GM19328 (cell line): ENCODE data around the gene USP10.
"Not testable (repeated sequence)": the region's sequence is repeated elsewhere in the genome, so short reads cannot be mapped to it uniquely, and the experiment has no call there.

Source experiments
- ATAC-seq: cut with Tn5 transposase; IDR thresholded peaks from one replicate; pipeline ENCODE4 v1.9.1; 2021; ENCODE audit warnings: mild to moderate bottlenecking, moderate library complexity; ENCODE audit not compliant: unreplicated experiment

Gene USP10

GRCh38 chr16:84673203-84673535, 26.6 kb upstream of the USP10 start:
- no peak for ATAC-seq

DNA sequence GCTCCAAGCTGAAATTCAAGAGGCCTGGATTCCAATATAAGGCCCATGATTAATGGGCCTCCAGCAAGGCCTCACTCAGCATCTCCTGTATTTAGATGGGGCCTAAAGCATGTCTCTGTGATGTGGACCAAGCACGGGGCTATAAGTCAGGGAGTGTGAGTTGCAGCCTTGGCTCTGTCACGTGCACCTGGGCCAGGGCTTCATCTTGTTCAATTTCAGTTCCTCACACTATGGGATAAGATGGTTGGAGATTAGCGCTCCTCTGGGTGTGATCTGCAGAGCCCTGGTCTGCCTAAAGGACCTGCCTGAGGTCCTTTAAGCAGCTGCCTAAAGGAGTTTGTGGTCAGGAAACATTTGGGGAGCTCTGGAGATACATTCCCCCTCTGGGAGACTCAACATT, 26.2 kb upstream of the USP10 start:
- ATAC-seq, result no peak

DNA sequence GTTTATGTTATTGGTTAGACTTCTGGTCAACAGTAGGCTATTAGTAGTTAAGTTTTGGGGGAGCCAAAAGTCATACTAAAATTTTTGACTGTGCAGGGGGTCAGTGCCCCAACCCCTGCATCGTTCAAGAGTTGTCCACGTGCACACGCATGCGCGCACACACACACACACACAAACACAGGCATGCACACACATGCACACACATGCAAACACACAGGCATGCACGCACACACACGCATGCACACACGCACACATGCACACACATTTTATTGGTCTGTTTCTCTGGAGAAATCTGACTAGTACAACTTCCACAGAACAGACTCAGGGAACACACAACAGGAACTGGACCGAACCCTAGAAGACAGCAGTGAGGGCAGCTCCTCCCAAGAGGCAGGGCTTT, 24.4 kb upstream of the USP10 start:
- no peak for ATAC-seq

DNA sequence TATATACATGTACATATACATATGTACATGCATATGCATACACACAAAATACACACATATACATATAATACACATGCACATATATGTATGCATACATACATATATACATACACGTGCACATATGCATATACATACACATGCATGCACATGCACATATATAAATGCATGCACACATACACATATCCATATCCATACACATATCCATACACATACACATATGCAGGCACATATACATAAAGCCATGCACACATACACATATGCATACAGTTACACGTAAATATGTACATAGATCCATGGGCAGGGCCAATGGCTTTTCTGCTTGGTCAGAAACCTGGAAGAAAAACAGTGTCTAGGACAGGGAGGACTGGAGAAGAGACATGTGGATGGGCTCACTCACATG, 23.9 kb upstream of the USP10 start:
- ATAC-seq, result no peak

- no peak for ATAC-seq
Measured at GRCh38 chr16:84677017-84677803, 22.6 kb upstream of the USP10 start.

- no peak for ATAC-seq
Measured at GRCh38 chr16:84677849-84678248, 22.0 kb upstream of the USP10 start.

- no peak for ATAC-seq
Measured at GRCh38 chr16:84678541-84678940, 21.3 kb upstream of the USP10 start.

DNA sequence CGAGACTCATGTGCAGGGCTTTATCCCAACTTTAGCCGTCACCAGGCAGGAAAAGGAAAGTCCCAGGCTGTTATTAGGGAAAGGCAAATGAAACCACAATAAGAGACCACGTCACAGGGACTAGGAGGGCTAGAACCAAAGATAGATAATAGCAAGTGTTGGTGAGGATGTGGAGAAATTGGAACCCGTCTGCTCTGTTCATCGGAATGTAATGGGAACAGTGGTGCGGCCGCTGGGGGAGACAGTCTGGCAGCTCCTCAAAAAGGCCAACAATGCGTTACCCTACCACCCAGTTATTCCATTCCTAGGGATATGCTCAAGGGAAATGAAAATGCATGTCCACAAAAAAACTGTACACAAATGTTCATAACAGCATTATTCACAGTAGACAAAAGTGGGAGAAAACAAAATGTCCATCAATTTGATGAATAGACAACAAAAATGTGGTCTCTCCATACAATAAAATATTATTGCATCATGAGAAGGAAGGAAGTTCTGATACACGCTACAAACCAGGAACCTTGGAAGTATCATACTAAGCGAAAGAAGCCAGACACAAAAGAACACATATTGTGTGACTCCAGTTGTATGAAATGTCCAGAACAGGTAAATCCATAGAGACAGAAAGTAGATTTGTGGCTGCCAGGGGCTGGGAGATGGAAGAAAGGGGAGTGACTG, 19.5 kb upstream of the USP10 start:
- ATAC-seq, result no peak

- ATAC-seq, result no peak
Measured at GRCh38 chr16:84680843-84681629, 18.8 kb upstream of the USP10 start.

- ATAC-seq, result no peak
Measured at GRCh38 chr16:84683691-84684591, 15.9 kb upstream of the USP10 start.

GRCh38 chr16:84684592-84684965, 15.2 kb upstream of the USP10 start:
- ATAC-seq, result no peak

GRCh38 chr16:84685210-84685609, 14.6 kb upstream of the USP10 start:
- ATAC-seq, result no peak

- ATAC-seq, result no peak
Measured at GRCh38 chr16:84686707-84687298, 13.0 kb upstream of the USP10 start.

DNA sequence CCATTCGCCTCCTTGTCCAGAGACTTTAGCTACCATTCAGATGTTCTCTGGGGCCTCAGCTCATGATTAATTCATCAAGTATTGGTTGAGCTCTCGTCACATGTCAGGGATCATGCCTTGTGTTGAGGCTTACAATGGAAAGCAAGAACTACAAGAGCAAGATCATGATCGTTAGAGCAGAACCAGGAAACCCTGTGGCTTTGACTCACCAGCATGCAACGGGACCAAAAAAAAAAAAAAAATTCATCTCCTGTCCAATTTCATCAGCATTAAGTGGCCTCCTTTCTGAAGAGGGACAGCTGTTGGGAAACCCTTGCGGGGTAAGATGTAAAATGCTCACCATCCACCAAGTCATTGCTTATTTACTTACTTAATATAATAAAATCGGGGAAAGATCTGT, 12.1 kb upstream of the USP10 start:
- no peak for ATAC-seq

DNA sequence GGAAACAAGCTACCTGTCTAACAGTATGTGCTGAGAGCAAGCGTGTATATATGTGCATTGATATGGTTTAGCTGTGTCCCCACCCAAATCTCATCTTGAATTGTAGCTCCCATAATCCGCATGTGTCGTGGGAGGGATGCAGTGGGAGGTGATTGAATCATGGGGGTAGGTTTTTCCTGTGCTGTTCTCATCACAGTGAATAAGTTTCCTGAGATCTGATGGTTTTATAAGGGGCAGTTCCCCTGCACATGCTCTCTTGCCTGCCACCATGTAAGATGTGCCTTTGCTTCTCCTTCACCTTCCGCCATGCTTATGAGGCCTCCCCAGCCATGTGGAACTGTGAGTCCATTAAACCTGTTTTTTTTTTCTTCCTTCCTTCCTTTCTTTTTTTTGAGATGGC, 11.6 kb upstream of the USP10 start:
- not testable (repeated sequence) for ATAC-seq

DNA sequence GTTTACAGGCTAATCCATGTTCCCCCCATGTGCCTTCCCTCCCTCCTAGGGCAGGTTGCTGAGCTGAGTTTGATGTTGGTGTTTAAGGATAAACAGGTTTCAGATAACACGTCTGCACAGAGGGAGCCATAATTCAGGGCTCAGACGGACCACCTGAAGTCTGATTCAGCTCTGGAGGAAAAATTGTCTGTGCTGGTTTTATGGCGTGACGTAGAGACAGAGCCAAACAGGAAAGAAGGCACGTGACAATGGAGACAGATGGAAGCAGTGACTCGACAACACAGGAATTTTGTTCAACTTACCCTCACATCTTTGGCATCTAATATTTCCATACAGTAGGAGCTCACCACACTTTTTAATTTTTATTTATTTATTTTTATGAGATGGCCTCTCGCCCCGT, 10.7 kb upstream of the USP10 start:
- ATAC-seq, result no peak

- ATAC-seq, result no peak
Measured at GRCh38 chr16:84690088-84690819, 9.5 kb upstream of the USP10 start.

DNA sequence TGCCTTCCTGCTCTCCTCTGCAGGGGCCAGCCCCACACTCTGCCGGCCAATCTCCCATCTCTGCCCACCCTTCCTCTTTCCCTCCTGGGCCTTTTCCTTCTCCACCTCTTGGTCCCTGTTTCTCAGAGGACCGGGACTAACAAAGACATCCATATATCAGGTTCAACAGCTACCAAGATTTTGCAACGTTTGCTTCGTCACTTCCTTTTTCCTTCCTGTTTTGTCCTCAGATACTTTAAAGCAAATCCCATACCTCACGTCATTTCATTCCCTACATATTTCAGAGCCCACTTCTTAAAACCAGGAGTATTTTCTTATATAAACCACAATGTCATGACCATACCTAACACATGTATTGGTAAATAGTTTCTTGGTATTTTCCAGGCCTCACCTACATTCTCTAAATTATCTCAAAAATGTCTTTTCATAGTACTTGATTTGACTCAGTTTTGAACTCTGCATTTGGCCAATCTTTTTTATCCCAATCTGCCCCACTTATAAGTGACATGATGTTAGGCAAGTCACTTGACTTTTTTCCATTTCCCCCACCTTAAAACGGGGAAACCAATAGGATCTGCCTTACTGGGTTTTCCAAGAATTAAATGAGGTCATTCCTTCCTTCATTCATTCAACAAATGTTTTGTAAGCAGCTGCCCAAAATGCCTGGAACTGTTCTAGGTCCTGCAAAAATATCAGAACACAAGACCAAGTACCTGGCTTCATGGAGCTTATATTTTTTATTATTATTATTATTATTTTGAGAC, 7.2 kb upstream of the USP10 start:
- ATAC-seq, result no peak

DNA sequence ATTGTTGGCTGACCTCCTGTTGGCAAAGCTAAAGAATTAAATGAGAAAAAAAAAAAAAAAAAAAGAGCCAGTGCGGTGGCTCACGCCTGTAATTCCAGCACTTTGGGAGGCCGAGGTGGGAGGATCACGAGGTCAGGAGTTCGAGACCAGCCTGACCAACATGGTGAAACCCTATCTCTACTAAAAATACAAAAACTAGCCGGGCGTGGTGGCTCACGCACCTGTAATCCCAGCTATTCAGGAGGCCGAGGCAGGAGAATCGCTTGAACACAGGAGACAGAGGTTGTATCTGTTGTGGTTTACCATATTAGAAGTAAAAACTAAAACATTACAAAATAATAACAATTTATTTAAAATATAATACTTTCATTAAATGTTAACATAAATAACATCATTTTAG, 5.9 kb upstream of the USP10 start:
- not testable (repeated sequence) for ATAC-seq
